GM19455 (cell line): ENCODE results near the gene ZNF787.

Experiments
- ATAC-seq: cut with Tn5 transposase; IDR thresholded peaks from one replicate; pipeline ENCODE4 v1.9.1; 2021; ENCODE audit not compliant: unreplicated experiment

The ZNF787 gene

GRCh38 chr19:56091751-56092546, 29.1 kb downstream of the ZNF787 start:
- ATAC-seq, result no peak

GRCh38 chr19:56091066-56091490, 30.0 kb downstream of the ZNF787 start:
- no peak for ATAC-seq

- no peak for ATAC-seq
These were observed 31.8 kb downstream of the ZNF787 start for GRCh38 chr19:56089344-56089743.

- ATAC-seq, result no peak
These were observed 32.4 kb downstream of the ZNF787 start for GRCh38 chr19:56088497-56089215.

- ATAC-seq, result no peak
These were observed 33.2 kb downstream of the ZNF787 start for GRCh38 chr19:56087647-56088496.

- ATAC-seq, result no peak
These were observed 34.2 kb downstream of the ZNF787 start for GRCh38 chr19:56086671-56087430.

GRCh38 chr19:56085571-56086275, 35.4 kb downstream of the ZNF787 start:
- no peak for ATAC-seq

GRCh38 chr19:56084835-56085536, 36.1 kb downstream of the ZNF787 start:
- no peak for ATAC-seq

- no peak for ATAC-seq
These were observed 37.4 kb downstream of the ZNF787 start for GRCh38 chr19:56083668-56084067.

GRCh38 chr19:56080669-56081401, 40.3 kb downstream of the ZNF787 start:
- ATAC-seq, result peak; percentile 65

GRCh38 chr19:56079609-56080008, 41.5 kb downstream of the ZNF787 start:
- ATAC-seq, result no peak

GRCh38 chr19:56076498-56076897, 44.6 kb downstream of the ZNF787 start:
- ATAC-seq, result no peak

- ATAC-seq, result no peak
These were observed 49.9 kb downstream of the ZNF787 start for GRCh38 chr19:56071151-56071550.

GRCh38 chr19:56069642-56070041, 51.5 kb downstream of the ZNF787 start:
- no peak for ATAC-seq

- ATAC-seq, result no peak
These were observed 54.7 kb downstream of the ZNF787 start for GRCh38 chr19:56066152-56067023.

- ATAC-seq, result no peak
These were observed 67.5 kb downstream of the ZNF787 start for GRCh38 chr19:56053596-56053995.
